Bronchial epithelial cell (primary cell): ENCODE data around the gene NECTIN2. TPM values are rescaled to one million over a fixed set of nuclear protein-coding genes. Genes with fewer than 3 reads are reported as not detected.
"Not testable (repeated sequence)": the region's sequence is repeated elsewhere in the genome, so short reads cannot be mapped to it uniquely, and the experiment has no call there.

ENCODE experiments used
- DNase-seq: peaks from one replicate; pipeline ENCODE4 v3.0.0-alpha.2; 2010; ENCODE audit warnings: low read depth
- FAIRE-seq: peaks from 2 replicates; lab custom pipeline; 2011; peaks lifted over from hg19 to GRCh38; lab: Jason Lieb, UNC
- H3K27me3 ChIP-seq: 2 replicates; pipeline ENCODE4 v1.5.1; 2011; ENCODE audit warnings: low read length; ENCODE audit not compliant: control insufficient read depth, insufficient read depth
- H3K36me3 ChIP-seq: 2 replicates; pipeline ENCODE4 v1.5.1; 2011; ENCODE audit warnings: low read length; ENCODE audit not compliant: control insufficient read depth, insufficient read depth
- H3K4me3 ChIP-seq: 2 replicates; pipeline ENCODE4 v1.5.1; 2011; ENCODE audit warnings: mild to moderate bottlenecking, low read depth, low read length, control low read depth
- total RNA-seq: library from RNA; depleted of rRNA; stranded (reverse); fragments of >200 nt; gene quantifications from 2 replicates; pipeline ENCODE4 v1.2.1, GENCODE V29; 2014
- TF ChIP-seq, protein P1 (sequence below): IDR thresholded peaks from 2 replicates; pipeline ENCODE4 v1.5.1; 2011; ENCODE audit warnings: mild to moderate bottlenecking, moderate library complexity, low read length, control low read depth, inconsistent platforms; ENCODE audit not compliant: insufficient read depth, severe bottlenecking

NECTIN2 gene
- total RNA-seq, 1 donor from 2014 or later, result 30.3 TPM

- no peaks in the 10 kb centered on the region for H3K27me3 ChIP-seq
- DNase-seq, result peak; percentile 60
- H3K36me3 ChIP-seq, result peaks cover 26% of the 10 kb centered on the region
- no peak overlapping the region for H3K4me3 ChIP-seq
- TF ChIP-seq, protein P1, sequence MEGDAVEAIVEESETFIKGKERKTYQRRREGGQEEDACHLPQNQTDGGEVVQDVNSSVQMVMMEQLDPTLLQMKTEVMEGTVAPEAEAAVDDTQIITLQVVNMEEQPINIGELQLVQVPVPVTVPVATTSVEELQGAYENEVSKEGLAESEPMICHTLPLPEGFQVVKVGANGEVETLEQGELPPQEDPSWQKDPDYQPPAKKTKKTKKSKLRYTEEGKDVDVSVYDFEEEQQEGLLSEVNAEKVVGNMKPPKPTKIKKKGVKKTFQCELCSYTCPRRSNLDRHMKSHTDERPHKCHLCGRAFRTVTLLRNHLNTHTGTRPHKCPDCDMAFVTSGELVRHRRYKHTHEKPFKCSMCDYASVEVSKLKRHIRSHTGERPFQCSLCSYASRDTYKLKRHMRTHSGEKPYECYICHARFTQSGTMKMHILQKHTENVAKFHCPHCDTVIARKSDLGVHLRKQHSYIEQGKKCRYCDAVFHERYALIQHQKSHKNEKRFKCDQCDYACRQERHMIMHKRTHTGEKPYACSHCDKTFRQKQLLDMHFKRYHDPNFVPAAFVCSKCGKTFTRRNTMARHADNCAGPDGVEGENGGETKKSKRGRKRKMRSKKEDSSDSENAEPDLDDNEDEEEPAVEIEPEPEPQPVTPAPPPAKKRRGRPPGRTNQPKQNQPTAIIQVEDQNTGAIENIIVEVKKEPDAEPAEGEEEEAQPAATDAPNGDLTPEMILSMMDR, result no peak
- peak; percentile 84 for FAIRE-seq
These were observed 29.8 kb downstream of the NECTIN2 start for GRCh38 chr19:44875666-44876451.

- Histone ChIP-seq H3K27me3 (no peaks in the 10 kb centered on the region), H3K4me3 (no peak overlapping the region), H3K36me3 (peaks cover 19% of the 10 kb centered on the region)
- TF ChIP-seq, protein P1, result no peak
- DNase-seq (no peak), FAIRE-seq (no peak)
These were observed 30.9 kb downstream of the NECTIN2 start for GRCh38 chr19:44876930-44877535.

DNA sequence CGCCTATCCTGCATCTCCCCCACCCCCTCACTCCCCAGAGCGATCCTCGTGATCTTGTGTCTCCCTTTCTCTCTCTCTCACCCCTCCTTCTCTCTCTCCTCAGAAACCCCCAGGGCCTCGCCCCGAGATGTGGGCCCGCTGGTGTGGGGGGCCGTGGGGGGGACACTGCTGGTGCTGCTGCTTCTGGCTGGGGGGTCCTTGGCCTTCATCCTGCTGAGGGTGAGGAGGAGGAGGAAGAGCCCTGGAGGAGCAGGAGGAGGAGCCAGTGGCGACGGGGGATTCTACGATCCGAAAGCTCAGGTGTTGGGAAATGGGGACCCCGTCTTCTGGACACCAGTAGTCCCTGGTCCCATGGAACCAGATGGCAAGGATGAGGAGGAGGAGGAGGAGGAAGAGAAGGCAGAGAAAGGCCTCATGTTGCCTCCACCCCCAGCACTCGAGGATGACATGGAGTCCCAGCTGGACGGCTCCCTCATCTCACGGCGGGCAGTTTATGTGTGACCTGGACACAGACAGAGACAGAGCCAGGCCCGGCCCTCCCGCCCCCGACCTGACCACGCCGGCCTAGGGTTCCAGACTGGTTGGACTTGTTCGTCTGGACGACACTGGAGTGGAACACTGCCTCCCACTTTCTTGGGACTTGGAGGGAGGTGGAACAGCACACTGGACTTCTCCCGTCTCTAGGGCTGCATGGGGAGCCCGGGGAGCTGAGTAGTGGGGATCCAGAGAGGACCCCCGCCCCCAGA is 32.2 kb downstream of the NECTIN2 start:
- no peak overlapping the region for H3K4me3 ChIP-seq
- FAIRE-seq (no peak), DNase-seq (no peak)
- TF ChIP-seq, protein P1, result no peak
- H3K36me3 ChIP-seq, result peaks cover 14% of the 10 kb centered on the region
- no peaks in the 10 kb centered on the region for H3K27me3 ChIP-seq

- DNase-seq, result no peak
- no peak for FAIRE-seq
- TF ChIP-seq, protein P1, result no peak
- no peak overlapping the region for H3K4me3 ChIP-seq
- peaks cover 6% of the 10 kb centered on the region for H3K36me3 ChIP-seq
- no peaks in the 10 kb centered on the region for H3K27me3 ChIP-seq
These were observed 33.4 kb downstream of the NECTIN2 start for GRCh38 chr19:44879309-44880065.

- Histone ChIP-seq H3K27me3 (no peaks in the 10 kb centered on the region), H3K36me3 (peaks cover 3% of the 10 kb centered on the region), H3K4me3 (no peak overlapping the region)
- DNase-seq, result no peak
- FAIRE-seq, result no peak
- TF ChIP-seq, protein P1, result no peak
These were observed 36.0 kb downstream of the NECTIN2 start for GRCh38 chr19:44882063-44882462.

- H3K27me3 ChIP-seq, FAIRE-seq, H3K36me3 ChIP-seq, DNase-seq, H3K4me3 ChIP-seq: not testable (repeated sequence)
These were observed 36.7 kb downstream of the NECTIN2 start for GRCh38 chr19:44882619-44883397.
